ENCODE measurements around the gene AATK.

DNA sequence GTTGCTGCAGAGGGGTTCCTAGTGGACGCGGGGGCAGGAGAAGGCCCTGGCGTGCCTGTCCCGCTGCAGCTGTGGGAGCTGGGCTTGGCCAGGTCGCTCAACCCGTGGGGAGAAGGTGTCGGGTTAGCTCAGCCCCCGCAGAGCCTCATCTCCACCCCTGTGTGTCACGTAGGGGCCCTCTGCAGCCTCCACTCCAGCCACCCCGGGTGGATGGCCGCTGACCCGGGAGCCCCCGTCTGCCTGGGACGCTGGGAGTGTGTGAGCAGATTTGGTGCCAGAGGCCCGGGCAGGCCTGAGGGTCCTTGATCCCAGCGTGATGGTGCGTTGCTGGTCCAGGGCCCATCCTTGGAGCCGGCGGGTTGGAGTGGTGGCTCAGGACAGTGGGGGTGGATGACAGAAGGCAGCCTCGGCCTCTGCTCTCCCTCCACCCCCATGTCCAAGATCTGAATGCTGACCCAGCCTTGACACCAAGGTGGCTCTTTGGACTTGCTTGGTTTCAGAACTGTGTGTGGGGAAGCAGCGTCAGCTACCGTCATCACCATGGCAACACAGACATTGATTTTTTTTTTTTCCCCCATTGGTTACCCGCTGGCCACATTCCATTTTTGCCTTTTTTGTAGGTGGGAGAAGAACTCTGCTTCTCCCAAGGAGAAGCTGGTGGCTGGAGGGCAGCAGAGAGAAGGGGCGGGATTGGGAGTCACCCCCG is 95.3 kb downstream of the AATK start:
- TF ChIP-seq GABPA (IDR thresholded peaks at IDR 0.05; ENCODE audit: low read depth) = no peak
- TF ChIP-seq MXI1 (IDR thresholded peaks at IDR 0.05; ENCODE audit: low read depth, low read length) = no peak
- no peak for TF ChIP-seq EZH2phosphoT487 (IDR thresholded peaks at IDR 0.05; ENCODE audit: borderline replicate concordance, low read depth)
- TF ChIP-seq, protein P1, sequence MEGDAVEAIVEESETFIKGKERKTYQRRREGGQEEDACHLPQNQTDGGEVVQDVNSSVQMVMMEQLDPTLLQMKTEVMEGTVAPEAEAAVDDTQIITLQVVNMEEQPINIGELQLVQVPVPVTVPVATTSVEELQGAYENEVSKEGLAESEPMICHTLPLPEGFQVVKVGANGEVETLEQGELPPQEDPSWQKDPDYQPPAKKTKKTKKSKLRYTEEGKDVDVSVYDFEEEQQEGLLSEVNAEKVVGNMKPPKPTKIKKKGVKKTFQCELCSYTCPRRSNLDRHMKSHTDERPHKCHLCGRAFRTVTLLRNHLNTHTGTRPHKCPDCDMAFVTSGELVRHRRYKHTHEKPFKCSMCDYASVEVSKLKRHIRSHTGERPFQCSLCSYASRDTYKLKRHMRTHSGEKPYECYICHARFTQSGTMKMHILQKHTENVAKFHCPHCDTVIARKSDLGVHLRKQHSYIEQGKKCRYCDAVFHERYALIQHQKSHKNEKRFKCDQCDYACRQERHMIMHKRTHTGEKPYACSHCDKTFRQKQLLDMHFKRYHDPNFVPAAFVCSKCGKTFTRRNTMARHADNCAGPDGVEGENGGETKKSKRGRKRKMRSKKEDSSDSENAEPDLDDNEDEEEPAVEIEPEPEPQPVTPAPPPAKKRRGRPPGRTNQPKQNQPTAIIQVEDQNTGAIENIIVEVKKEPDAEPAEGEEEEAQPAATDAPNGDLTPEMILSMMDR (IDR thresholded peaks at IDR 0.05) = no peak
- TF ChIP-seq RAD21 (IDR thresholded peaks at IDR 0.05; ENCODE audit: low read length) = no peak
- no peak for TF ChIP-seq TAF1 (IDR thresholded peaks at IDR 0.05; ENCODE audit: borderline replicate concordance, low read depth, low read length)
- no peak for TF ChIP-seq JUND (IDR thresholded peaks at IDR 0.05)
- TF ChIP-seq YY1 (IDR thresholded peaks at IDR 0.05; ENCODE audit: low read depth) = no peak
- TF ChIP-seq, protein P2, sequence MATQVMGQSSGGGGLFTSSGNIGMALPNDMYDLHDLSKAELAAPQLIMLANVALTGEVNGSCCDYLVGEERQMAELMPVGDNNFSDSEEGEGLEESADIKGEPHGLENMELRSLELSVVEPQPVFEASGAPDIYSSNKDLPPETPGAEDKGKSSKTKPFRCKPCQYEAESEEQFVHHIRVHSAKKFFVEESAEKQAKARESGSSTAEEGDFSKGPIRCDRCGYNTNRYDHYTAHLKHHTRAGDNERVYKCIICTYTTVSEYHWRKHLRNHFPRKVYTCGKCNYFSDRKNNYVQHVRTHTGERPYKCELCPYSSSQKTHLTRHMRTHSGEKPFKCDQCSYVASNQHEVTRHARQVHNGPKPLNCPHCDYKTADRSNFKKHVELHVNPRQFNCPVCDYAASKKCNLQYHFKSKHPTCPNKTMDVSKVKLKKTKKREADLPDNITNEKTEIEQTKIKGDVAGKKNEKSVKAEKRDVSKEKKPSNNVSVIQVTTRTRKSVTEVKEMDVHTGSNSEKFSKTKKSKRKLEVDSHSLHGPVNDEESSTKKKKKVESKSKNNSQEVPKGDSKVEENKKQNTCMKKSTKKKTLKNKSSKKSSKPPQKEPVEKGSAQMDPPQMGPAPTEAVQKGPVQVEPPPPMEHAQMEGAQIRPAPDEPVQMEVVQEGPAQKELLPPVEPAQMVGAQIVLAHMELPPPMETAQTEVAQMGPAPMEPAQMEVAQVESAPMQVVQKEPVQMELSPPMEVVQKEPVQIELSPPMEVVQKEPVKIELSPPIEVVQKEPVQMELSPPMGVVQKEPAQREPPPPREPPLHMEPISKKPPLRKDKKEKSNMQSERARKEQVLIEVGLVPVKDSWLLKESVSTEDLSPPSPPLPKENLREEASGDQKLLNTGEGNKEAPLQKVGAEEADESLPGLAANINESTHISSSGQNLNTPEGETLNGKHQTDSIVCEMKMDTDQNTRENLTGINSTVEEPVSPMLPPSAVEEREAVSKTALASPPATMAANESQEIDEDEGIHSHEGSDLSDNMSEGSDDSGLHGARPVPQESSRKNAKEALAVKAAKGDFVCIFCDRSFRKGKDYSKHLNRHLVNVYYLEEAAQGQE (IDR thresholded peaks at IDR 0.05; ENCODE audit: low read depth, low read length) = no peak
- TF ChIP-seq RFX5 (IDR thresholded peaks at IDR 0.05; ENCODE audit: low read length) = no peak
- no peak for TF ChIP-seq POLR2AphosphoS5 (IDR thresholded peaks at IDR 0.05; ENCODE audit: low read depth, low read length)
- TF ChIP-seq EP300 (IDR thresholded peaks at IDR 0.05; ENCODE audit: borderline replicate concordance in 1 of 2, low read depth in 1 of 2, low read length in 1 of 2) = no peak
- TF ChIP-seq, protein P3, sequence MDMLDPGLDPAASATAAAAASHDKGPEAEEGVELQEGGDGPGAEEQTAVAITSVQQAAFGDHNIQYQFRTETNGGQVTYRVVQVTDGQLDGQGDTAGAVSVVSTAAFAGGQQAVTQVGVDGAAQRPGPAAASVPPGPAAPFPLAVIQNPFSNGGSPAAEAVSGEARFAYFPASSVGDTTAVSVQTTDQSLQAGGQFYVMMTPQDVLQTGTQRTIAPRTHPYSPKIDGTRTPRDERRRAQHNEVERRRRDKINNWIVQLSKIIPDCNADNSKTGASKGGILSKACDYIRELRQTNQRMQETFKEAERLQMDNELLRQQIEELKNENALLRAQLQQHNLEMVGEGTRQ (IDR thresholded peaks at IDR 0.05; ENCODE audit: borderline replicate concordance, low read depth, low read length) = no peak
